ENCODE data around the gene KIF26B.
A peak's percentile ranks its signal among the peaks of the same experiment; 100 is the strongest.

KIF26B gene

DNA sequence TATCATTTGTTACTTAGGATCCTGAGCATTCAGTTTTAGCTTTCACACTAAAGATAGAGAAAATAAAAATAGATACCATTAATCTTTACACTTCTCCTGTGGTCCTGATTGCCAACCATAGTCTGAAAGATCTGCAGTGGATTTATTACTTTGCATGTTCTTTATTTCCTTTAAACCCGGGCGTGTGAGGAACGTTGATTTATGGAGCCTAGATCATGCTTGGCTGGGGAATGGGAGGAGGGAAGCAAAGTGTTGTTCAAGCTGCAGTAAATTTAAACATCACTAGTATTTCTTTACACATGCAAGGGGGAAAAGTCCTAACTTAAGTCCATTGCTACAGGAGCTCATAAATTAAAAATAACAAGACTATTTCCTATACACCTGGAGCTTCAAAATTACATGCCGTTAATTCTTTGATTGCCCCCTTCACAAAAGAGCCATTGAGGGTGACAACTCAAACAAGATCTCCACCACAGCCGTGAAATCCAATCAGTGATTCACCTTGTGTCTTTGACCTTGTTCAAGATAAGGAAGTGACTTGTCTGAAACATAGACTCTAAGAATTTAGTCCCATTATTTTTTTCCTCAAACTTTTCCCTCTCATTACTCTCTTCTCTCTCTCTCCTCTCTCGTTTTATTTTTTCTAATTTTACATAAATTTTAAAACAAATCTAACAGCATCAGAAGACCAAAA is 282.7 kb downstream of the KIF26B start:
- DNase-seq: no peak

DNA sequence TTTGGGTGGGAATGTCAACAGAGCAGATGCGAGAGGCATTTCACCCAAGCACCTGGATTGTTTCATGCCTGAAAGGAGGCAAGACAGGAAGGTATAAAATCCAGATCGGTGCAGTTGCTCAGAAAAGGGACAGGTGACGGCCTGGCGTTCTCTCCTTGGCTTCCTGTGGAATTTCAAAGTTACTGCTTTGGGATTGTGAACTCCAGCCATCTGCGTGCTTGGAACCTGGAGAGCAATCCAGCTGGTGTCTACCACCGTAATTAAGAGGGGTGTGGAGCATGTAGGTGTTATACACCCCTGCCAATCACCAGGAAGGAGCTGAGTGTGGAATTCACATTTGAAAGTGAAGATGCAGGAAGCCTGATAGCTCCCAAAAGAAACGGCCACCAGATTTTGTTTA is 286.1 kb downstream of the KIF26B start:
- no peak for DNase-seq

DNA sequence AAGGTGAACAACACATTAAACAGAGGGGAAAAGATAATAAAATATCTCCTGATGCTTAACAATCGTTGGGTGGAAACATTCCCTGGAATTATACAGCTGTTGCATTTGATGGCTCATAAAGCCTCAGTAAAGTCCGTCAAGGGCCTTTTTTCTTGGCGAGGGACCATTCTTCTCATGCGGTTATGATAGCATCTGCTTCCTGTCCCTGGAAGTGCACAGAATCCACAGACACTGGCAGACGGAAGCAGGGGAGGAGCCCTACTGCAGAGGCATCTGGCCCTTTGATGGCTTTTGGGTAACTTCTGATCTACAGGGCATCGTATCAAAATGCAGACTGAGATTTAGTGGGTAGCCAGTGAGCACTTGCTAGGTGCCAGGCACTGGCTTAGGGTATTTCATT is 286.9 kb downstream of the KIF26B start:
- peak; percentile 72 for DNase-seq

DNA sequence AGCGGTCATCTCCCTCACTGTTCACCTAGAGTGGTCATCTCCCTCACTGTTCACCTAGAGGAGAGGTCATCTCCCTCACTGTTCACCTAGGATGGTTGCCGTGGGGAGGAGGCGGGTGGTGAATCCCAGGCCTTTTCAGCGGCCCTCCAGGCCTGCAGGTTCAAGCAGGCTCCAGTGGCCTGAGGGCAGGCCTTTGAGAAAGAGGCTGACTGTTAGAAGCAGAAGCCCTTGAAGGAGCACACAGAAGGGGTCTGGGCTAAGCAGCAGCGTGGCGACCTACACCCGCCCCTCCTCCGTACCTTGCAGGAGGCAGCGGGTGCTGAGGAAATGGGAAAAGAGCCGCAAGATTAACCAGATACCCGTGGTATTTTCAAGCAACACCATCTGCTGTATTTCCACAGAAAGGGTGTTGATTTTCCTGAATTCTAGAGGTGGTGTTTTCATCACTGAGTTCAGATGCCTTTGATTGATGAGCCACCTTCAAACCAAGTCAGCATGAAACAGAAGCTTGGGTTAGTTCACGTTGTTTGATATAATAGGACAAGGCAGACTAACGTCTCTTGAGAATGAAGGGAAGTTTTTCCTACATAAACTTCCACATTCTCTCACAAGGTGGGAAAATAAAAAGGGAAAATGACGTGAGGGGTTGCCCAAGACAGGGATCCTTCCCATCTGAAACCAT is 289.5 kb downstream of the KIF26B start:
- peak; percentile 55 for DNase-seq

DNA sequence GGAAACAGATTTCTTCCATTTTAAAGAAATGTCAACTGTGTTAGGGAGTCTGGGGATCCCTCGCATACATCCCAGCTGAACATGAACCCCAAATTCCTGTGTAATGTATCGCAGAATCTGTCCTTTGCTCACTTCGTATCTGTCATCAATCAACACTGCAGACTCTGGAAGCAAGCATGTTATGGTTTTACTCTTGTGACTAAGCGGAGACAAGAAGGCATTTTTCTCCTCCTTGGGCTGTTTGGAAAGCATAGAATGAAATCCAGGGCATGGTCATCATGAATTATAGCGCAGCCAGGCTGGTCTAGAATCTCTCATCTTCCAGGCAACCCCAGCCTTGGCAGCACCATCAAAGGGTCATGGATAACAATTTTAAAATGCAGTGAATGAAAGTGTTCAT is 290.2 kb downstream of the KIF26B start:
- peak; percentile 77 for DNase-seq

DNA sequence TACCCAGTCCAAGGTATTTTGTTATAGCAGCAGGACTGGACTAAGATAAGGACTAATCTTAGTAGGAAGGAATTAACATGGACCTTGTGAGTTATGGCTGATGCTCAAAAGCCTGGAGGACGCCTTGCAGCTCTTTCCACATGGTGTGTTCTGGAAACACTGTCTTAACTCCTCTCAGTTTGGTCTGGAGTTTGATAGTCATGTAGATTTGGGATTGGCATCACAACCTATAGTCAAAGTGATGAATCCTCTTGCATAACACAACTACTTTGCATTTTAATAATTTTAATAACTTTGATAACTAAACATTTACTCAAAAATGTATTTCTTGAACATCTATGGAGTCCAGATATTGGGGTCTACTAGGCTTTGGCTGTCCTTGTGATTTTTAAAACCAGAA is 293.7 kb downstream of the KIF26B start:
- no peak for DNase-seq

DNA sequence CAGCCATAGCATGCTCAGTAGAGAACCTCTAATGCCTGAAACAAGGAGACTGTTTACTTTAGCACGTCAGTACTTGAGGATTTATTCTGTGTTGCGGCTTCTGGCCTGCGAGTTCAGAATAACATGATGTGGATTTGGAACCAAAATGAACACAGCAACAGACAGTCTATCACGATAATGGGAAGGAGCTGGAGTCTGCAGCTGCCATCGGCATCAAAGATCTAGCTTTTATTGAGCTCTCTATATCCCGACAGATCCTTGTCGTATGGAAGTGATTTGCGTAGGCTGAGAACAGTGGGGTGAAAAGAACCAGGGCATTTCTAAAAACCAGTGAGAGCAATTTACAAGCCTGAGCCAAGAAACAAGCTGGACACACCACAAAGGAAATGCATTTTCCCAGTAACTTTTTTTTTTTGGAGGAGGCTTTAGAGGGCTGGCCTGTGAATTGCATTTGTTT is 294.2 kb downstream of the KIF26B start:
- peak; percentile 35 for DNase-seq

DNA sequence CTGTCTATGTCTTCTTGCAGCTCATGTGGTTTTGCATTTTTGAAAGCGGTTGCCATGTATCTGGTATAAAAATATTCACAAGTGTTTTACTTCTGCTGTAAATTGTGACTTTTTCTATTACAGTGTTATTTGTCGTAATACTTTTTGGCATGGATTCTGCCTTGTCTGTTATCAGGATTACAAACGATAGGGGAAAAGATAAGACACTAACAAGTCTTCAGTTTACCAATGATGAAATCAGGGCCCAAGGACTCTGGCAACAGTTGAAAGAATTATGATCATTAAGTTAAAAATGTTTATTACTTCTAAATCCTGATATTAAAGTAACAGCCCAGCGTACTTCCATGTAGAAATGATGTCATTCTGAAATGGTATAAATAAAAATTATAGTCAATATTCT is 298.8 kb downstream of the KIF26B start:
- DNase-seq: no peak

DNA sequence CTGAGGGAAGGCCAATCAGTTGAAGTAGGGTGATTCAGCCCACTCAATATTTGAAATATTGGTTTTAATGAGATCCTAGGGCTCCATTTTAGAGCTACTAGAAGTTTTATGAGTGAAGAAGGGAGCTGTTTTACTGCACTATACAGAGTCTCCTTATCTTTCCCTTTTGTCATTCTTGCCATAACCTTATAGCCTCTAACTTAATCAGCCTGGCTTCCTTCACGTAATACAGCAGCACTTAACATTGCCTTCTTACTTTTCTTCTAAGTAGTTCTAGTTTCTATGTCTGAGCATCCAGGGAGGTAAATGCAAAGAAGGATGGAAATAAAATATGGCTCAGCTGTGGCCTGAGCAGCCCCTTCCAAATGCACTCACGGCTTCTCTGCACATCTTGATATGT is 299.3 kb downstream of the KIF26B start:
- no peak for DNase-seq

DNA sequence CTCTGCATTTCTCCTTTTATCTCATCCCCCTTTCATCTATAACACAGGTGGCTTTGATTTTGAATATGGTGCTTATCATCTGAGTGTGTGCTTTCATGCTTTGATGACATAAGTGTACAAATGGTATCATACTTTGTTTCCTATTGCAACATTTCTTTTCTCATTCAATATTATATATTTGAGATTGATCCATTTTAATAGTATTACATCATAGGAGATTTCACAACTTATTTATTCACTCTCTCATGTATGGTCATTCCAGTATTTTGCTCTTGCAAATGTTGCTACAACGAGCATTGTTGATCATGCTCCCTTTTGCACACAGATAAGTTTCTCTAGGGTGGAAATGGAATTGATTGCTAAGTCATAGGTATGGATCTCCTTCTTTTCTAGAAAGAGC is 302.8 kb downstream of the KIF26B start:
- DNase-seq: no peak

DNA sequence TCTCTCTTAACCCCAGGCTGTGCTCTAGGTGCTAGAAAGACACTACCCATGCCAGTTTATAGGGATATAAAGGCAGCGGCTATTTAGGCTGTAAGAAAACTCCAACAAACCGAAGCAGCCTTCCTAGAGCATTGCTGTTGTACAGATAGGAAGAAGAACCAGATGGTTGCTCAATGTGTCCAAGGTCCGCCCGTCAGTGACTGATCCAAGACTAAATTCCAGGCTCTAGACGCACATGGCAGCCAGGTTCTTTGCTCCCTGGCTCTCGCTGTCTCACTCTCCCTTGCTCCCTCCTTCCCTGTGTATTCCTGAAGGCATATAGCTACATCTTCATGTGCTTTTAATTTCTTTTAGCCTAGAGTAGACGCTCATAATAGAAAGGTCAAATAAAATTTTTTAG is 303.4 kb downstream of the KIF26B start:
- DNase-seq: peak; percentile 41

DNA sequence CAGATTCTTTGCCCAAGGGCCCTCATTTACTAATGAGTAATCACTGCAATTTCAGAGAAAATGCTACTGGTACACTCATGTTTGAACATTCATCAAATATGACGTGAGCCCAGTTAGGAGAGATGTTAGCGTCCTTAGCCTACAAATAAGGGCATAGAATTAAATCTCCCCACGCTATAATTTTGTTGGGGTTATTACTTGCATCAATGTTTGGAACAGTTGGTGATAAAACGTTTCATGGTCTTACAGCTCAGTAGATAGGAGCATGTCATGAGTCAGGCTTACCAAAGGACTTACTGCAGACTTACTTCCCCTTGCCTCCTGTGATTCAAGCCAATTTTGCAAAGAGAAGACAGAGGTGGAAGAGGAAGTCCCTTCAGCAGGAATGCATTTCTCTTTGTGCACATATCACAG is 304.0 kb downstream of the KIF26B start:
- peak; percentile 72 for DNase-seq

DNA sequence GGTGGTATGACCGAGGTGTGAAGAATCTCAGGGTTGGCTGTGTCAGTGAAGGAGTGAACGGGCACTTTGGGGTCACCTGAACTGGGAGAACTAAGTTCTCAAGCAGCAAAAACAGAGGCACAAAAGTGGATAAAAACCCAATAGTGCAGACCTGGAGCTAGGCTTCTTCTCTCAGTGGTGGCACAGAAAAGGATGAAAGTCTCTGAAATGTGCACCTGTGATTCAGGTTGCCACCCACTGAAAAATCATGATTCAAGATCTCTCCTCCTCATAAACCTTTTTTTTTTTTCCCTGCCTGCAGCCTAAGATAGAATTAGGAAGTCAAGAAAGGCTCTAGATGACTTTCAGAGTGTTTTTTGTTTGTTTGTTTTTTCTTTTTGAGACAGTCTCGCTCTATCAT is 304.8 kb downstream of the KIF26B start:
- DNase-seq: no peak

DNA sequence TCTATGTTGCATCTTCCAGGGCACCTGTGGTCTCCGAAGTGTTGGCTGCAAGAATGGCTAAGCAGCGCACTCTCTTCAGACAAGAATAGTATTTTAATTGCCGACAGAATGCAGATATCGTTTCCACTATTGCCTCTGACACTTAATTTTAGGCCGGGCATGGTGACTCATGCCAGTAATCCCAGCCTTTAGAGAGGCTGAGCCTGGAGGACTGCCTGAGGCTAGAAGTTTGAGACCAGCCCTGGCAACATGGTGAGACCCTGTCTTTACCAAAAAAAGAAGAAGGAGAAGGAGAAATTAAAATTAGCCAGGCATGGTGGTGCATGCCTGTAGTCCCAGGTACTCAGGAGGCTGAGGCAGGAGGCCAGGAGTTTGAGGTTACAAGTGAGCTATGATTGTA is 306.9 kb downstream of the KIF26B start:
- DNase-seq: no peak

DNA sequence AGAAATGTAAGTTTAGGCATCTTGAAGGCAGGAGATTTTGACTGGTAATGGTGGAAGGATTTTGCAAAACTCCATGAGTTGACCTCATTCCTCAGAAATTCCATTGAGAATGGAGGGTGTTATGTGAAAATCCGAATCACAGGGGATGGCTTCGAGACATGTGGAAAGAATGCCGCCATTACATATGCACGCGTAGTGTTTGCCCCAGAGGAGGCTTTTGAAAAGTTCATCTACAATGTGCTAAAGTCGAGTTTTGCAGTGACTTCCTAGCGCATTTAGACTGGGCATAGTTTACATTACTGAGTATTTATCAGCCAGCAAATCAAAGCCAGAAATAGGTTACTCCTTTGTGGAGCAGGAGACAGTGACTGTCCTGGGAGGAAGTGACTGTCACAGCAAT is 307.4 kb downstream of the KIF26B start:
- no peak for DNase-seq

DNA sequence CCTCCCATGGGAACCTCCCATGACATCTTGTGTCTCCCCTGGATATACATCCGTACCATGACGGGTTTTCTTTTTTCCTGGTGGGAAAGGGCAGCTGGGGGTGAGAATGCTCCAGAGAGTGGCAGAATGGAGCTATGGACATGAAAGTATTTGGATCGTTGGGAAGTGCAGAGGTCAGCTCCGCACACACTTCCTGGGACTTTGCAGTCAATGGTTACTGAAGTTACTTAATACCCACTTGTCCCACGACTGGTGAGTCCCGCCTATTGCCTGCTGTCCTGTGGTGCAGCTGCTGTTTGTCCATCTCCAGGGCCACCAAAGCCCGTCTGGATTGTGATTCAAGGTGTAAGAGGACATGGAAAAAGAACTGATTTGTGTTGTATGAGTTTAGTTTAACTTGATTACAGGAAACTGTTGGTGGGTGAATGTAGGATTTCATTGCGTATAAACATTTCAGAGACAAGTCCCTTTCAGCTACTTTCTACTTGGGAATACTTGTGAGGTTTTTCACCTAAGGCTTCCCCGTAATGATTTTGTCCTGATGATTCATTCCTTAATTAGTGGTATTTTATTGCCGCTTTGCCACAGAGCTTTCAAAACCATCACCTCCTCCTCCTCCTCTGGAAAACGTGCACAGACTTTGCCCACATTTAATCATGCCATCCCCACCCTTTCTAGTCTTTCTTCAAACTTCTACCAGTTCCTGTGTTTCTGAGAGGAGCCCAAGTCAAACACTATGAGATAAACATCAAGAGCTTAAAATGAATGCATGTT is 308.8 kb downstream of the KIF26B start:
- DNase-seq: no peak

DNA sequence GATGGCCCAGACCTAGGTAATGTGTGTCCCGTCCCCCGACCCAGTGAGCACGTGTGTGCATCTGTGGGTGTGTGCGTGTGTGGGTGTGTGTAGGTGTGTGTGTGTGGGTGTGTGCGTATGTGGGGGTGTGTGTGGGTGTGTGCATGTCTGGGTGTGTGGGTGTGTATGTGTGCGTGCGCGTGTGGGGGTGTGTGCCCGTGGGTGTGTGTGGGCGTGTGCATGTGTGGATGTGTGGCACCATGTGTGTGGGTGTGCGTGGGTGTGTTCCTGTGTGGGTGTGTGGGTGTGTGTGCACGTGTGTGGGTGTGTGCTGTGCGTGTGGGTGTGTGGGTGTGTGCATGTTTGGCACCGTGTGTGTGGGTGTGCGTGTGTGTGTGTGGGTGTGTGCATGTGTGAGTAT is 309.5 kb downstream of the KIF26B start:
- no peak for DNase-seq

DNA sequence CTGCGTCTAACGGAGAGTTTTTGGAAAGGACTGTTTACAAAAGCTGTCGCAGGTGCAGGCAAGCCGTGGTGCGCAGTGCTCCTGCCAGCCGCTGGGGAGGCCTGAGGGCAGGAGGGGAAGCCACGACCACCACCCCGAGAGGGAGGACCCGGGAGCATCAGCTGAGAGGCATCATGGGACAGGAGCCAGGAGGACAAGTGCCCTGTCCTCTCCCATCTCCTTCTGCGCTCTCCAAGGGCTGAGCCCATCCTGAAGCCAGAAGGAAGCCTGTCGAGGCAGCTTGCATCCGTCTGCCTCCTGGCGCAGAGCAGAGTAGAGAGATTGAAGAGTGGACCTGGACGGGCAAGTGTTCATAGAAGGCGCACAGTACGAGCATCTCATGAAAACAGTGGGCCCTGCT is 310.9 kb downstream of the KIF26B start:
- DNase-seq: no peak

DNA sequence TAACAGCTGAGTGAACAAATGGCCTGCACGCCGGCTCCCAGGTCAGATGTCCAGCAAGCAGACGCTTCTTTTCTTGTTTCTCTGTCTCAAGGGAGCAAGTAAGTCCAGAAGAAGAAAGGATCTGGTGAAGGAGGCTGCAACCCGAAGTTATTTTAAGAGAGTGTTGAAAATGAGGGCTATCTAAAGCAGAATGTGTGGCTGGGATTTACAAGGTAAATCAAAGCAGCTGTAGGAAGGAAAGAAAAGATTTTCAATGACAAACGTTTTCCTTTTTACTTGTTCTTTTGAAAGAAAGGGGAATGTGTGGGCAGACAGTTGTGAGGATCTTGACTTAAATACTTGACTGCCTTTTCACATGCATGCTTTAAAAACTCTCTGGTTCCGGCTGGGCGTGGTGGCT is 311.5 kb downstream of the KIF26B start:
- no peak for DNase-seq

DNA sequence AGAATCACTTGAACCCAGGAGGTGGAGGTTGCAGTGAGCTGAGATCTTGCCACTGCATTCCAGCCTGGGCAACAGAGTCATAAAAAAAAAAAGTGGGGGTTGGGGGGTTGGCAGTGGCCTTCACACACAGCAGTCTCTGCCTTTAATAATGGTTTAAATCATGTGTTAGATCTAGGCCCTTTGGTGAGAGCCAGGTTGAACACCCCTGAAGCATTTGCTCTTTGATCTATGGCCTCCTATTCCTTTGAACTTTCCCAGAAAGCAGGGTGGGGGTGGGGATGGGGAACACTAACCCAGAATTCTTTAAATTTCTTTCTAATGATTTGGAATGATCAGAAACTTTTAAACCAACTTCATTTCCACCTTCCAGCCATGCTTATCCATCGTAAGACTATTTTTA is 313.0 kb downstream of the KIF26B start:
- DNase-seq: no peak

DNA sequence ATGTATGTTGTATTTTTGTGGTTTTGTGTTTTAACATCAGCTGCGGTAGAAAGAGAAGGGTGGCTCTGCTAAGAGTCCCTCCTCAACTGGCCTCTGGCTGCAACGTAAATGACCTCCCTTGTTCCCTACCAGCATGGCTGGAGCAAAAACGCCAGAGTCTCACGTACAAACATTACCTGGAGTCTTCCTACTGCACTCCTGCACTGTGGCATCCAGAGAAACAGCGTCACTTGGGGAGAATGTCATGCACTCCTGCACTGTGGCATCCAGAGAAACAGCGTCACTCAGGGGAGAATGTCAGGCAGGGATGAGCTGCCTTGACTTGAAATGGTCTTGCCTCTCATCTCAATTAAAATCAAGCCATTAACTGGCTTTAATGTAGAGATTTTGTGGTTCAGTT is 314.2 kb downstream of the KIF26B start:
- no peak for DNase-seq

DNA sequence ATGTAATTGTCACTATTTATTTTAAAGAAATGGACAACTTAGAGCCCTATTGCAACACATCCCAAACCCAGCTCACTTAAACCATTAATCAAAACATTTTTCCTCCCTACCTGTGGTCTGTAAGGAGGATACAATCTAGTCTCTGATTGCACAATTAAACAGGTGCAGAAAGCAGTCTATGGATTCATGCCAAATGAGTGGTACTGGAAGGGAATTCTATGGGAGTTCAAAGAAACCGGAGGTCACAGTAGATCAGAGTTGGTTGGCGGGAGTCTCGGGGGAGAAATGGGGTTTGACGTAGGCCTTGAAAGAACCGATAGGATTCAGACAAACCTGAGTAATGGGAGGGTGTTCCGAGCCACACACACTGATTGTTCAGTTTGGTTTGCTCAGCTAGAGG is 314.9 kb downstream of the KIF26B start:
- no peak for DNase-seq

DNA sequence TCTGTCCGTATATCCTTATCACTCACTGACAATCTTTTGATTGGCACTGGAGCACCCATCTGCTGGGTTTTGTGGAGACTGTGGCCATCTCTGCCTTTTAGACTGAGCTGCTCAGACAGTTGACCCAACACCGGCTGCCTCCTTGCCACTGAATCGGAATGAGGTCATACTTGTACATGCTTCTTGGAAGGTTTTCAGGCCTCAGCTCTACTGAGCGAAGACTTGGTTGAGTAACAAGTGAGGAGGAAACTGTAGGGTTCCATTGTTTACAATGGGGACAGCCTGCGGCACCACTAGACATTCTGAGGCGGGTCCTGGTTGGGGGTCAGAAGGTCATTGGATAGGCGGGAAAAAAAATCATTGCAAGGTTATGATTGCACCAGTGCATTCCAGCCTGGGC is 320.3 kb downstream of the KIF26B start:
- peak; percentile 67 for DNase-seq

DNA sequence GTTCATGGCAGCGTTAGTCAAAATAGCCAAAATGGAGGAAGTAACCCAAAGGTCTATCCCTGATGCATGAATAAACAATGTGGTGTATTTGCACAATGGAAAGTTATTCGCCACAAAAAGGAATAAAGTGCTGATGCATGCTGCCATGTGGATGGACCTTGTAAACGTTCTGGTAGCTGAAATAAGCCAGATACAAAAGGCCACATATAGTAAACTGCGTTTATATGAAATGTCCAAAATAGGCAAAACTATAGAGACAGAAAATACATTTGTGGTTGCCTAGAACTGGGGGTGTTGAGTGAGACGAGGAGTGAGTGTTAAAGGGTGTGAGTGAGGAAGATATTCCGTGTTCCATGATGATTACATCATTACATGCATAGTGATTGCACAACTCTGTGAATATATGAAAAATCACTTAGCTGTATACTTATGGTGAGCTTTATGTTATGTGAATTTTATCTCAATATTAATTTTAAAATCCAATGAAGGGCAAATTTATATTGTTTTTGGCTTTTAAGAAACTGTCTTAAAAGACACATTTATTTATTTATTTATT is 321.3 kb downstream of the KIF26B start:
- DNase-seq: peak; percentile 60
